HEK293 (cell line): ENCODE measurements around the gene CLEC4A.
"Not testable (repeated sequence)": the region's sequence is repeated elsewhere in the genome, so short reads cannot be mapped to it uniquely, and the experiment has no call there.

Experiments used
- CTCF ChIA-PET: fragments of 350-600 bp; formaldehyde crosslinking; extraction: SDS; loops from one replicate; lab custom pipeline; 2021; ENCODE audit warnings: antibody characterized with exemption; lab: Yijun Ruan, JAX
- POLR2A ChIA-PET: fragments of 300-600 bp; formaldehyde crosslinking; extraction: SDS; loops from one replicate; lab custom pipeline; 2020; ENCODE audit warnings: antibody characterized with exemption, inconsistent platforms; lab: Yijun Ruan, JAX
- H3K27ac ChIP-seq: fragments of 200-500 bp; sonication (Bioruptor generic); 2 replicates; pipeline ENCODE4 v1.5.1; 2014; ENCODE audit warnings: low read depth, low read length, control low read depth, inconsistent platforms; ENCODE audit errors: extremely low read depth
- H3K36me3 ChIP-seq, 2 experiments: fragments of 200-500 bp in 1 of 2; sonication (Bioruptor generic) in 1 of 2; 1 replicate in 1 of 2; 2 replicates in 1 of 2; pipeline ENCODE4 v1.5.1; 2014 to 2017; ENCODE audit warnings: inconsistent platforms in 2 of 2, low read length in 2 of 2; ENCODE audit not compliant: control insufficient read depth in 2 of 2, insufficient read depth in 1 of 2
- H3K4me1 ChIP-seq: fragments of 200-500 bp; sonication (Bioruptor generic); 2 replicates; pipeline ENCODE4 v1.5.1; 2014; ENCODE audit warnings: mild to moderate bottlenecking, low read length, inconsistent platforms; ENCODE audit not compliant: control insufficient read depth, insufficient read depth
- H3K4me3 ChIP-seq: 2 replicates; pipeline ENCODE4 v1.5.1; 2011; ENCODE audit warnings: low read depth, mild to moderate bottlenecking, control low read depth, low read length, moderate library complexity
- H3K9me3 ChIP-seq: fragments of 200-500 bp; sonication (Bioruptor generic); 2 replicates; pipeline ENCODE4 v1.5.1; 2014; ENCODE audit warnings: low read depth, low read length, inconsistent platforms; ENCODE audit not compliant: control insufficient read depth, insufficient read depth
- EGR2 ChIP-seq: fragments of 450-650 bp; formaldehyde crosslinking; IDR thresholded peaks from 2 replicates; pipeline ENCODE4 v1.5.1; 2016; ENCODE audit warnings: low read depth, missing biosample characterization, missing genetic modification characterization
- GLIS1 ChIP-seq: fragments of 450-650 bp; formaldehyde crosslinking; IDR thresholded peaks from 2 replicates; pipeline ENCODE4 v1.5.1; 2016; ENCODE audit warnings: missing biosample characterization, missing genetic modification characterization
- GLIS2 ChIP-seq: fragments of 450-650 bp; formaldehyde crosslinking; IDR thresholded peaks from 2 replicates; pipeline ENCODE4 v1.5.1; 2016; ENCODE audit warnings: missing biosample characterization, missing genetic modification characterization
- KLF1 ChIP-seq: fragments of 450-650 bp; formaldehyde crosslinking; IDR thresholded peaks from 2 replicates; pipeline ENCODE4 v1.5.1; 2016; ENCODE audit warnings: missing biosample characterization, missing genetic modification characterization
- SP2 ChIP-seq: fragments of 450-650 bp; formaldehyde crosslinking; IDR thresholded peaks from 2 replicates; pipeline ENCODE4 v1.5.1; 2016; ENCODE audit warnings: missing biosample characterization, missing genetic modification characterization
- SP3 ChIP-seq: fragments of 450-650 bp; formaldehyde crosslinking; IDR thresholded peaks from 2 replicates; pipeline ENCODE4 v1.5.1; 2016; ENCODE audit warnings: missing biosample characterization, missing genetic modification characterization
- SP7 ChIP-seq: fragments of 450-650 bp; formaldehyde crosslinking; IDR thresholded peaks from 2 replicates; pipeline ENCODE4 v1.5.1; 2016; ENCODE audit warnings: missing biosample characterization, missing genetic modification characterization
- WT1 ChIP-seq: fragments of 450-650 bp; formaldehyde crosslinking; IDR thresholded peaks from 2 replicates; pipeline ENCODE4 v1.5.1; 2016; ENCODE audit warnings: missing biosample characterization, missing genetic modification characterization
- YY1 ChIP-seq: fragments of 450-650 bp; formaldehyde crosslinking; IDR thresholded peaks from 2 replicates; pipeline ENCODE4 v1.5.1; 2018; ENCODE audit warnings: missing biosample characterization, missing genetic modification characterization
- YY2 ChIP-seq: fragments of 450-650 bp; formaldehyde crosslinking; IDR thresholded peaks from 2 replicates; pipeline ENCODE4 v1.5.1; 2016; ENCODE audit warnings: missing biosample characterization, missing genetic modification characterization
- ZBTB17 ChIP-seq: fragments of 450-650 bp; formaldehyde crosslinking; IDR thresholded peaks from 2 replicates; pipeline ENCODE4 v1.5.1; 2016; ENCODE audit warnings: missing biosample characterization, missing genetic modification characterization
- ZBTB20 ChIP-seq: fragments of 450-650 bp; formaldehyde crosslinking; IDR thresholded peaks from 2 replicates; pipeline ENCODE4 v1.5.1; 2016; ENCODE audit warnings: missing biosample characterization, missing genetic modification characterization
- ZBTB48 ChIP-seq: fragments of 450-650 bp; formaldehyde crosslinking; IDR thresholded peaks from 2 replicates; pipeline ENCODE4 v1.5.1; 2016; ENCODE audit warnings: missing biosample characterization, missing genetic modification characterization
- ZBTB8A ChIP-seq: fragments of 450-650 bp; formaldehyde crosslinking; IDR thresholded peaks from 2 replicates; pipeline ENCODE4 v1.5.1; 2016; ENCODE audit warnings: missing biosample characterization, missing genetic modification characterization
- ZEB2 ChIP-seq: fragments of 450-650 bp; formaldehyde crosslinking; IDR thresholded peaks from 2 replicates; pipeline ENCODE4 v1.5.1; 2016; ENCODE audit warnings: missing biosample characterization, missing genetic modification characterization
- ZFHX2 ChIP-seq: fragments of 450-650 bp; formaldehyde crosslinking; conservative IDR thresholded peaks from 2 replicates; pipeline ENCODE4 v1.5.1; 2016; ENCODE audit warnings: missing biosample characterization, missing genetic modification characterization
- ZFP37 ChIP-seq: fragments of 450-650 bp; formaldehyde crosslinking; IDR thresholded peaks from 2 replicates; pipeline ENCODE4 v1.5.1; 2016; ENCODE audit warnings: missing biosample characterization, missing genetic modification characterization
- ZNF16 ChIP-seq: fragments of 450-650 bp; formaldehyde crosslinking; IDR thresholded peaks from 2 replicates; pipeline ENCODE4 v1.5.1; 2016; ENCODE audit warnings: low read depth, missing biosample characterization, missing genetic modification characterization
- ZNF24 ChIP-seq: fragments of 450-650 bp; formaldehyde crosslinking; IDR thresholded peaks from 2 replicates; pipeline ENCODE4 v1.5.1; 2016; ENCODE audit warnings: missing biosample characterization, missing genetic modification characterization
- ZNF324 ChIP-seq: fragments of 450-650 bp; formaldehyde crosslinking; IDR thresholded peaks from 2 replicates; pipeline ENCODE4 v1.5.1; 2016; ENCODE audit warnings: missing biosample characterization, missing genetic modification characterization
- ZNF335 ChIP-seq: fragments of 450-650 bp; formaldehyde crosslinking; conservative IDR thresholded peaks from 2 replicates; pipeline ENCODE4 v1.5.1; 2016; ENCODE audit warnings: missing biosample characterization, missing genetic modification characterization
- ZNF394 ChIP-seq: fragments of 450-650 bp; formaldehyde crosslinking; IDR thresholded peaks from 2 replicates; pipeline ENCODE4 v1.5.1; 2016; ENCODE audit warnings: missing biosample characterization, missing genetic modification characterization, mild to moderate bottlenecking, moderate library complexity, borderline replicate concordance
- ZNF501 ChIP-seq: fragments of 450-650 bp; formaldehyde crosslinking; IDR thresholded peaks from 2 replicates; pipeline ENCODE4 v1.5.1; 2016; ENCODE audit warnings: missing biosample characterization, missing genetic modification characterization
- ZNF629 ChIP-seq: fragments of 450-650 bp; formaldehyde crosslinking; IDR thresholded peaks from 2 replicates; pipeline ENCODE4 v1.5.1; 2017; ENCODE audit warnings: missing biosample characterization, missing genetic modification characterization
- ZNF654 ChIP-seq: fragments of 450-650 bp; formaldehyde crosslinking; IDR thresholded peaks from 2 replicates; pipeline ENCODE4 v1.5.1; 2016; ENCODE audit warnings: low read depth, missing biosample characterization, missing genetic modification characterization
- ZNF660 ChIP-seq: fragments of 450-650 bp; IDR thresholded peaks from 2 replicates; pipeline ENCODE4 v1.5.1; 2018; ENCODE audit warnings: missing biosample characterization, mild to moderate bottlenecking, missing genetic modification characterization
- ZXDB ChIP-seq: fragments of 450-650 bp; formaldehyde crosslinking; IDR thresholded peaks from 2 replicates; pipeline ENCODE4 v1.5.1; 2016; ENCODE audit warnings: missing biosample characterization, missing genetic modification characterization
- TF ChIP-seq, protein P1 (sequence below): fragments of 450-650 bp; formaldehyde crosslinking; IDR thresholded peaks from 2 replicates; pipeline ENCODE4 v1.5.1; 2016; ENCODE audit warnings: missing biosample characterization, missing genetic modification characterization
- TF ChIP-seq, protein P2 (sequence below): fragments of 450-650 bp; formaldehyde crosslinking; conservative IDR thresholded peaks from 2 replicates; pipeline ENCODE4 v1.5.1; 2016; ENCODE audit warnings: low read depth, missing biosample characterization, missing genetic modification characterization
- TF ChIP-seq, protein P3 (sequence below): fragments of 450-650 bp; formaldehyde crosslinking; IDR thresholded peaks from 2 replicates; pipeline ENCODE4 v1.5.1; 2016; ENCODE audit warnings: missing biosample characterization, missing genetic modification characterization
- TF ChIP-seq, protein P4 (sequence below): fragments of 450-650 bp; formaldehyde crosslinking; optimal IDR thresholded peaks from 2 replicates; pipeline ENCODE3; 2016; ENCODE audit warnings: missing biosample characterization, mild to moderate bottlenecking, missing genetic modification characterization

CLEC4A gene

DNA sequence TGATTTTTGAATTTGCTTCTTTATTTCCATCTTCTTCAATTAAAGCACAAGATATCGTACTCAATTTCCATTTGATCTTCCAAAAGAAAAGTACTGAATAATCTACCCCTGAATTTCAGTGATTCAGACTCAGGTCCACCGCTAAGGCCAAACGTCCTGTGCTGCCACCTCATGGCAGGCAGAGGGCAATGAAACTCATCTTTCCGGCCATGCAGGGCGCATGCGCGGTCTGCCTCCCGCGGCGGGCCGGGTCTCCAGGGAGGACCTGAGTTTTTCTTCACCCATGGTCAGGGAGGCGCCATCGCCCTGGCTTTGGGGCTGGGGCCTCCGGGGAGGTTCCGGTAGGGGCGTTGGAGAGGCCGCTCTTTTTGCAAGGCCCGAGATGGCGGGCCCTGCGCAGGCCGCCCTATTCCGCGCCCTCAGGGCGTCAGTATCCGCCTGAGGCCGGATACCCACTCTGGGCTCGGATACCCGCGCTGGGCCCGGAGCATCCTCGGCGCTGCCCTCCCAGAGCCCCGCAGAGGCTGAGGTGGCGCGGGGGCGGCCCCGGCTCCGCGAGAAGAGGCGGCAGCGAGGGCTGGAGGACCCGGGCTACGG is 56.7 kb downstream of the CLEC4A start:
- CTCF ChIA-PET = interaction anchor here (0.8 kb wide), 1 partner anchor 71 kb away, joined by 4 read pairs; no protein-coding TSS in a partner anchor
- H3K4me3 ChIP-seq = peak overlapping the region; percentile 57
- peak overlapping the region; percentile 27; the same call in 1 of the 2 replicates for H3K27ac ChIP-seq
- H3K36me3 ChIP-seq, H3K9me3 ChIP-seq, H3K4me1 ChIP-seq, POLR2A ChIA-PET: not testable (repeated sequence)
- TF ChIP-seq ZXDB (tag by site-specific recombination) (peak; percentile 73), YY1 (peak; percentile 74), ZBTB8A (tag by site-specific recombination) (peak; percentile 94), WT1 (tag by site-specific recombination) (0 out of 2 replicates have a peak, but pooled peaks have one; percentile 16), ZNF654 (tag by site-specific recombination) (peak; percentile 55), ZNF16 (tag by site-specific recombination) (0 out of 2 replicates have a peak, but pooled peaks have one; percentile 26), ZNF660 (tag by site-specific recombination) (peak; percentile 68; the same call in 1 of the 2 replicates), GLIS2 (tag by site-specific recombination) (peak; percentile 68), EGR2 (tag by site-specific recombination) (peak; percentile 65; the same call in 1 of the 2 replicates), GLIS1 (tag by site-specific recombination) (peak; percentile 64), SP7 (tag by site-specific recombination) (peak; percentile 64), ZBTB48 (peak; percentile 63; the same call in 1 of the 2 replicates), ZEB2 (peak; percentile 62; the same call in 1 of the 2 replicates), ZBTB20 (tag by site-specific recombination) (peak; percentile 82), ZFP37 (tag by site-specific recombination) (0 out of 2 replicates have a peak, but pooled peaks have one; percentile 41), ZNF335 (tag by site-specific recombination) (peak; percentile 83), ZNF501 (peak; percentile 69; the same call in 1 of the 2 replicates), ZBTB17 (peak; percentile 72; the same call in 1 of the 2 replicates), SP2 (tag by site-specific recombination) (peak; percentile 60), ZNF324 (tag by site-specific recombination) (peak; percentile 41; the same call in 1 of the 2 replicates), ZFHX2 (peak; percentile 54; the same call in 1 of the 2 replicates), ZNF394 (tag by site-specific recombination) (peak; percentile 26; the same call in 1 of the 2 replicates), SP3 (peak; percentile 35; the same call in 1 of the 2 replicates), ZNF629 (peak; percentile 22; the same call in 1 of the 2 replicates), KLF1 (tag by site-specific recombination) (0 out of 2 replicates have a peak, but pooled peaks have one; percentile 23), ZNF24 (tag by site-specific recombination) (0 out of 2 replicates have a peak, but pooled peaks have one; percentile 55), YY2 (tag by site-specific recombination) (0 out of 2 replicates have a peak, but pooled peaks have one; percentile 29)
- TF ChIP-seq, protein P1, sequence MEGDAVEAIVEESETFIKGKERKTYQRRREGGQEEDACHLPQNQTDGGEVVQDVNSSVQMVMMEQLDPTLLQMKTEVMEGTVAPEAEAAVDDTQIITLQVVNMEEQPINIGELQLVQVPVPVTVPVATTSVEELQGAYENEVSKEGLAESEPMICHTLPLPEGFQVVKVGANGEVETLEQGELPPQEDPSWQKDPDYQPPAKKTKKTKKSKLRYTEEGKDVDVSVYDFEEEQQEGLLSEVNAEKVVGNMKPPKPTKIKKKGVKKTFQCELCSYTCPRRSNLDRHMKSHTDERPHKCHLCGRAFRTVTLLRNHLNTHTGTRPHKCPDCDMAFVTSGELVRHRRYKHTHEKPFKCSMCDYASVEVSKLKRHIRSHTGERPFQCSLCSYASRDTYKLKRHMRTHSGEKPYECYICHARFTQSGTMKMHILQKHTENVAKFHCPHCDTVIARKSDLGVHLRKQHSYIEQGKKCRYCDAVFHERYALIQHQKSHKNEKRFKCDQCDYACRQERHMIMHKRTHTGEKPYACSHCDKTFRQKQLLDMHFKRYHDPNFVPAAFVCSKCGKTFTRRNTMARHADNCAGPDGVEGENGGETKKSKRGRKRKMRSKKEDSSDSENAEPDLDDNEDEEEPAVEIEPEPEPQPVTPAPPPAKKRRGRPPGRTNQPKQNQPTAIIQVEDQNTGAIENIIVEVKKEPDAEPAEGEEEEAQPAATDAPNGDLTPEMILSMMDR (tag by site-specific recombination) = peak; percentile 89
- TF ChIP-seq, protein P2, sequence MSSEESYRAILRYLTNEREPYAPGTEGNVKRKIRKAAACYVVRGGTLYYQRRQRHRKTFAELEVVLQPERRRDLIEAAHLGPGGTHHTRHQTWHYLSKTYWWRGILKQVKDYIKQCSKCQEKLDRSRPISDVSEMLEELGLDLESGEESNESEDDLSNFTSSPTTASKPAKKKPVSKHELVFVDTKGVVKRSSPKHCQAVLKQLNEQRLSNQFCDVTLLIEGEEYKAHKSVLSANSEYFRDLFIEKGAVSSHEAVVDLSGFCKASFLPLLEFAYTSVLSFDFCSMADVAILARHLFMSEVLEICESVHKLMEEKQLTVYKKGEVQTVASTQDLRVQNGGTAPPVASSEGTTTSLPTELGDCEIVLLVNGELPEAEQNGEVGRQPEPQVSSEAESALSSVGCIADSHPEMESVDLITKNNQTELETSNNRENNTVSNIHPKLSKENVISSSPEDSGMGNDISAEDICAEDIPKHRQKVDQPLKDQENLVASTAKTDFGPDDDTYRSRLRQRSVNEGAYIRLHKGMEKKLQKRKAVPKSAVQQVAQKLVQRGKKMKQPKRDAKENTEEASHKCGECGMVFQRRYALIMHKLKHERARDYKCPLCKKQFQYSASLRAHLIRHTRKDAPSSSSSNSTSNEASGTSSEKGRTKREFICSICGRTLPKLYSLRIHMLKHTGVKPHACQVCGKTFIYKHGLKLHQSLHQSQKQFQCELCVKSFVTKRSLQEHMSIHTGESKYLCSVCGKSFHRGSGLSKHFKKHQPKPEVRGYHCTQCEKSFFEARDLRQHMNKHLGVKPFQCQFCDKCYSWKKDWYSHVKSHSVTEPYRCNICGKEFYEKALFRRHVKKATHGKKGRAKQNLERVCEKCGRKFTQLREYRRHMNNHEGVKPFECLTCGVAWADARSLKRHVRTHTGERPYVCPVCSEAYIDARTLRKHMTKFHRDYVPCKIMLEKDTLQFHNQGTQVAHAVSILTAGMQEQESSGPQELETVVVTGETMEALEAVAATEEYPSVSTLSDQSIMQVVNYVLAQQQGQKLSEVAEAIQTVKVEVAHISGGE (tag by site-specific recombination) = 0 out of 2 replicates have a peak, but pooled peaks have one; percentile 36
- TF ChIP-seq, protein P3, sequence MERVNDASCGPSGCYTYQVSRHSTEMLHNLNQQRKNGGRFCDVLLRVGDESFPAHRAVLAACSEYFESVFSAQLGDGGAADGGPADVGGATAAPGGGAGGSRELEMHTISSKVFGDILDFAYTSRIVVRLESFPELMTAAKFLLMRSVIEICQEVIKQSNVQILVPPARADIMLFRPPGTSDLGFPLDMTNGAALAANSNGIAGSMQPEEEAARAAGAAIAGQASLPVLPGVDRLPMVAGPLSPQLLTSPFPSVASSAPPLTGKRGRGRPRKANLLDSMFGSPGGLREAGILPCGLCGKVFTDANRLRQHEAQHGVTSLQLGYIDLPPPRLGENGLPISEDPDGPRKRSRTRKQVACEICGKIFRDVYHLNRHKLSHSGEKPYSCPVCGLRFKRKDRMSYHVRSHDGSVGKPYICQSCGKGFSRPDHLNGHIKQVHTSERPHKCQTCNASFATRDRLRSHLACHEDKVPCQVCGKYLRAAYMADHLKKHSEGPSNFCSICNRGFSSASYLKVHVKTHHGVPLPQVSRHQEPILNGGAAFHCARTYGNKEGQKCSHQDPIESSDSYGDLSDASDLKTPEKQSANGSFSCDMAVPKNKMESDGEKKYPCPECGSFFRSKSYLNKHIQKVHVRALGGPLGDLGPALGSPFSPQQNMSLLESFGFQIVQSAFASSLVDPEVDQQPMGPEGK (tag by site-specific recombination) = peak; percentile 67
- TF ChIP-seq, protein P4, sequence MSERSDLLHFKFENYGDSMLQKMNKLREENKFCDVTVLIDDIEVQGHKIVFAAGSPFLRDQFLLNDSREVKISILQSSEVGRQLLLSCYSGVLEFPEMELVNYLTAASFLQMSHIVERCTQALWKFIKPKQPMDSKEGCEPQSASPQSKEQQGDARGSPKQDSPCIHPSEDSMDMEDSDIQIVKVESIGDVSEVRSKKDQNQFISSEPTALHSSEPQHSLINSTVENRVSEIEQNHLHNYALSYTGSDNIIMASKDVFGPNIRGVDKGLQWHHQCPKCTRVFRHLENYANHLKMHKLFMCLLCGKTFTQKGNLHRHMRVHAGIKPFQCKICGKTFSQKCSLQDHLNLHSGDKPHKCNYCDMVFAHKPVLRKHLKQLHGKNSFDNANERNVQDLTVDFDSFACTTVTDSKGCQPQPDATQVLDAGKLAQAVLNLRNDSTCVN (tag by site-specific recombination) = peak; percentile 78
